Measurements from ENCODE around the gene DHRS7B.
"Not testable (repeated sequence)": the region's sequence is repeated elsewhere in the genome, so short reads cannot be mapped to it uniquely, and the experiment has no call there.

DHRS7B gene

DNA sequence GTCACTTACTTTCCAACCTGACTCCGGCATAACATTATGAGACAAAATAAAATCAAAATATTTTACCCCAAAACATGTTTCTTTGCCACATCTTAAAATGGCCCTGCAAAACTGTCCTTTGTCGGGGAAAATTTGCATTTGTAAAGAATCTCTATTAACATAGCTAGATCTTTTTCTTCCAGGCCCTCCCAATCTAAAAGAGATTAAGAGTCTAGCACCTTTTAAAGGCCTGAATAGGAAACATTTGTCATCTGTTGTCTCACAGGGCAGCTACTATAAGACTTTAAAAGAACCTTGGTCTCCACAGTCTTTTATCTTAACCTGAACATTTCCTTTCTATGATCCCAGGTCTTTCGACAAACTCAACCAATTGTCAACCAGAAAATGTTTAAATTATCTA lies 18.1 kb upstream of the DHRS7B start:
- TF ChIP-seq, protein P1, sequence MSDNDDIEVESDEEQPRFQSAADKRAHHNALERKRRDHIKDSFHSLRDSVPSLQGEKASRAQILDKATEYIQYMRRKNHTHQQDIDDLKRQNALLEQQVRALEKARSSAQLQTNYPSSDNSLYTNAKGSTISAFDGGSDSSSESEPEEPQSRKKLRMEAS (IDR thresholded peaks at IDR 0.05; ENCODE audit: low read depth, low read length) = no peak
- TF ChIP-seq POLR2A (IDR thresholded peaks at IDR 0.05; ENCODE audit: extremely low read depth, insufficient read length) (no peak), MYC (IDR thresholded peaks at IDR 0.05; ENCODE audit: low read depth, low read length) (no peak)
- TF ChIP-seq, protein P2, sequence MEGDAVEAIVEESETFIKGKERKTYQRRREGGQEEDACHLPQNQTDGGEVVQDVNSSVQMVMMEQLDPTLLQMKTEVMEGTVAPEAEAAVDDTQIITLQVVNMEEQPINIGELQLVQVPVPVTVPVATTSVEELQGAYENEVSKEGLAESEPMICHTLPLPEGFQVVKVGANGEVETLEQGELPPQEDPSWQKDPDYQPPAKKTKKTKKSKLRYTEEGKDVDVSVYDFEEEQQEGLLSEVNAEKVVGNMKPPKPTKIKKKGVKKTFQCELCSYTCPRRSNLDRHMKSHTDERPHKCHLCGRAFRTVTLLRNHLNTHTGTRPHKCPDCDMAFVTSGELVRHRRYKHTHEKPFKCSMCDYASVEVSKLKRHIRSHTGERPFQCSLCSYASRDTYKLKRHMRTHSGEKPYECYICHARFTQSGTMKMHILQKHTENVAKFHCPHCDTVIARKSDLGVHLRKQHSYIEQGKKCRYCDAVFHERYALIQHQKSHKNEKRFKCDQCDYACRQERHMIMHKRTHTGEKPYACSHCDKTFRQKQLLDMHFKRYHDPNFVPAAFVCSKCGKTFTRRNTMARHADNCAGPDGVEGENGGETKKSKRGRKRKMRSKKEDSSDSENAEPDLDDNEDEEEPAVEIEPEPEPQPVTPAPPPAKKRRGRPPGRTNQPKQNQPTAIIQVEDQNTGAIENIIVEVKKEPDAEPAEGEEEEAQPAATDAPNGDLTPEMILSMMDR (IDR thresholded peaks at IDR 0.05; ENCODE audit: low read depth, low read length) = no peak
- no peak overlapping the region for H3K4me3 ChIP-seq (ENCODE audit: low read depth, low read length)
- no peak for DNase-seq (ENCODE audit: low read depth)

DNA sequence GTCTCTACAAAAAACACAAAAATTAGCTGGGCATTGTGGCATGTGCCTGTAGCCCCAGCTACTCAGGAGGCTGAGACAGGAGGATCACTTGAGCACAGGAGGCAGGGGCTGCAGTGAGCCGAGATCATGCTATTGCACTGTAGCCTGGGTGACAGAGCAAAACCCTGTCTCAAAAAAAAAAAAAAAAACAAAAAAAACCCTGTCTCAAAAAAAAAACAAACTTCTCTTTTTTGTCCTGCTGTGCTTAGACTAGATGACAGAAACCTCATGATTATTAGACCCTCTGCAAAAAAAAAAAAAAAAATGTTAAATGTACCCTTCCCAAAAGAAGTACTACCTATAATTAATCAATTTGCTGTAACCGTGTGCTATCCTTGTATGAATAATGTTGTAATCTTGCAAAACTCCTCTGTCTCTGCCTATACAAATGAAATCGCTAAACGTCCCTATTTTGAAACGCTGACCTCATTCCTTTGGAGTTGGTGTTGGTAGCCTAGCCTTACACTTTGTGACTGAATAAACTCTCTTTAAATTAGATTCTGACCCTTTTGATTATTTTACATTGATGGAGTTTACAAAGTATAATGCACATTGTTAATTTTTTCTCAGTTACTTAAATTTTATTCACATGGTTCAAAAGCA lies 13.6 kb upstream of the DHRS7B start:
- DNase-seq (ENCODE audit: low read depth) = peak; percentile 51
- TF ChIP-seq, protein P2 (IDR thresholded peaks at IDR 0.05; ENCODE audit: low read depth, low read length) = no peak
- no peak for TF ChIP-seq MYC (IDR thresholded peaks at IDR 0.05; ENCODE audit: low read depth, low read length)
- TF ChIP-seq, protein P1 (IDR thresholded peaks at IDR 0.05; ENCODE audit: low read depth, low read length) = no peak
- no peak for TF ChIP-seq POLR2A (IDR thresholded peaks at IDR 0.05; ENCODE audit: extremely low read depth, insufficient read length)

DNA sequence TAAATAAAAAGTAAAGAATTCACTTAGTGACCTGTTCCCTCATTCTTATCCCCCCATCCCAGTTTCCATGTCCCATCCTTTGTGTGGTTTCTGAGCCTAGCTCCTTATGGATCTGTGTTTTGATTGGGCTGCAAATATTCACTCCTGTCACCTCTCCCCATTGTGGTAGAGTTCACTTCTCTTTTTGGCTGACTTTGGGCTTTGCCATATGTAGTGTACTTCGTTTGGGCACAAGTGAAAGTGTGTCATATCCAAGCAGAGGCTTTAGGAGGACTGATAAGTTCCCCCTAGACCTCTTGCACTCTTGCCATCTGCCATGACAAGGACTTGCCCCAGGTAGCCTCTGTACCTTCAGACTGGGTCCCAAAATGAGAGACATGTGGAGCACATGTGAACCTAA lies 13.0 kb upstream of the DHRS7B start:
- no peak overlapping the region for H3K4me3 ChIP-seq (ENCODE audit: low read depth, low read length)
- DNase-seq (ENCODE audit: low read depth) = peak; percentile 43
- TF ChIP-seq MYC (IDR thresholded peaks at IDR 0.05; ENCODE audit: low read depth, low read length) = no peak
- TF ChIP-seq, protein P1 (IDR thresholded peaks at IDR 0.05; ENCODE audit: low read depth, low read length) = 0 out of 2 replicates have a peak, but pooled peaks have one; percentile 15
- TF ChIP-seq POLR2A (IDR thresholded peaks at IDR 0.05; ENCODE audit: extremely low read depth, insufficient read length) = no peak
- TF ChIP-seq, protein P2 (IDR thresholded peaks at IDR 0.05; ENCODE audit: low read depth, low read length) = no peak

More for the DNA sequence above, 13.6 kb upstream of the DHRS7B start:
- H3K4me3 ChIP-seq (ENCODE audit: low read depth, low read length) = no peak overlapping the region

DNA sequence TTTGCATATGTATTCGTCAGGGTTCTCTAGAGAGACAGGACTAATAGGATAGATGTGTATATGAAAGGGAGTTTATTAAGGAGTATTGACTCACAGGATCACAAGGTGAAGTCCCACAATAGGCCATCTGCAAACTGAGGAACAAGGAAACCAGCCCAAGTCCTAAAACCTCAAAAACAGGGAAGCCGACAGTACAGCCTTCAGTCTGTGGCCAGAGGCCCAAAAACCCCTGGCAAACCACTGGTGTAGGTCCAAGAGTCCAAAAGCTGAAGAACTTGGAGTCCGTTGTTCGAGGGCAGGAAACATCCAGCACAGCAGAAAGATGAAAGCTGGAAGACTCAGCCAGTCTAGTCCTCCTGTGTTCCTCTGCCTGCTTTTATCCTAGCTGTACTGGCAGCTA lies 12.0 kb upstream of the DHRS7B start:
- H3K4me3 ChIP-seq (ENCODE audit: low read depth, low read length); DNase-seq (ENCODE audit: low read depth): not testable (repeated sequence)

DNA sequence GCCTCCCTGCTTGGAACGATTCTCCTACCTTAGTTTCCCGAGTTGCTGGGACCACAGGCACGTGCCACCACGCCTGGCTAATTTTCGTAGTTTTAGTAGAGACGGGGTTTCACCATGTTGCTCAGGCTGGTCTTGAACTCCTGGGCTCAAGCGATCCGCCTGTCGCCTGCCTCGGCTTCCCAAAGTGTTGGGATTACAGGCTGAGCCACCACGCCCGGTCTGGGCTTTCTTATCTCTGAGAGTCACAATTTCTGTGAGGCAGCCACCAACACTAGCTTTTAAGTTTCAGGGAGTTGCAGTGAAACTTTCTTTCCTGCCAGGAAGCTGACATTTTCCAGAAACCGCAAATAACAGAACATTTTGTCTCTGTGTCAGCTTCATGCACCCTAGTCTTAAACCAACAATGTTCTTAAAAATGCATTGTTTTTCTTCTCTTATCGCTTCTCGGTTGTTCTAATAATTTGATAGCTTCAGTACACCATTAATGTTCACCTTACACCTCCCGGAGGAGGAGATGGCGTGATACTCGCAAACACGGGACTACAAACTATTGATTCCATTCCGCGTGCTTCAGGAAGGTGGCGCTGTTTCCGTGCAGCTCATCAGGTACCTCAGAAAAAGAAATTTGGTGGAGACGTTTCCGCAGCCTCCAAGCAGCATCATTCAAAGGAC lies 7.4 kb upstream of the DHRS7B start:
- peak; percentile 81 for DNase-seq (ENCODE audit: low read depth)
- TF ChIP-seq, protein P1 (IDR thresholded peaks at IDR 0.05; ENCODE audit: low read depth, low read length) = peak; percentile 82
- TF ChIP-seq, protein P2 (IDR thresholded peaks at IDR 0.05; ENCODE audit: low read depth, low read length) = peak; percentile 93
- no peak for TF ChIP-seq POLR2A (IDR thresholded peaks at IDR 0.05; ENCODE audit: extremely low read depth, insufficient read length)
- TF ChIP-seq MYC (IDR thresholded peaks at IDR 0.05; ENCODE audit: low read depth, low read length) = peak; percentile 65
- no peak overlapping the region for H3K4me3 ChIP-seq (ENCODE audit: low read depth, low read length)

DNA sequence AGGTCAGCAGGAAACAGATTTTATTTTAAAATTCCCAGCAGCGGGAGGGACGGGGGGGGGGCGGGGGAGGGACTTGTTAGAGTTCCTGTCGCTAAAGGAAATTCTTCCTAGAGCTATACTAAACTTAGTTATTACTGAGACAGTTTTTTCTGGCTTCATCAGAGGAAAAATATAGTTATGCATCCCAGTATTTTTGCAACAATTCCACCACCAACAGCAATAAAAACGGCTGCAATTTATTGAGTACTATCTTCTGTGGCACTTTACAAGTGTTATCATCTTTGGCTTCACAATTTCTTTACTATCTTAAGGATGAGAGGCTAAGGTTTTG lies 6.9 kb upstream of the DHRS7B start:
- DNase-seq (ENCODE audit: low read depth) = no peak
- H3K4me3 ChIP-seq (ENCODE audit: low read depth, low read length) = no peak overlapping the region
- TF ChIP-seq, protein P1 (IDR thresholded peaks at IDR 0.05; ENCODE audit: low read depth, low read length) = no peak
